ENCODE data around the gene ZNF592. TPM values are rescaled to one million over a fixed set of nuclear protein-coding genes. Genes with fewer than 3 reads are reported as not detected.
A peak's percentile ranks its signal among the peaks of the same experiment; 100 is the strongest.

ZNF592 gene
- total RNA-seq, 1 donor from 2014 or later, result 29.1 TPM

GRCh38 chr15:84714372-84714771 lies 34.0 kb upstream of the ZNF592 start:
- peaks cover 3% of the 10 kb centered on the region for H3K27me3 Mint-ChIP-seq (ENCODE audit: unreplicated experiment)
- H3K27ac Mint-ChIP-seq (ENCODE audit: unreplicated experiment), result no peak overlapping the region
- H3K36me3 Mint-ChIP-seq (ENCODE audit: low read depth, unreplicated experiment), result peaks cover 4% of the 10 kb centered on the region
- peaks cover 18% of the 10 kb centered on the region for H3K4me1 Mint-ChIP-seq (ENCODE audit: unreplicated experiment)
- peak overlapping the region; percentile 99 for H3K4me3 Mint-ChIP-seq (ENCODE audit: unreplicated experiment)
- DNase-seq (ENCODE audit: low spot score), result no peak
- no peaks in the 10 kb centered on the region for H3K9me3 Mint-ChIP-seq (ENCODE audit: unreplicated experiment)
- TF ChIP-seq, protein P1, sequence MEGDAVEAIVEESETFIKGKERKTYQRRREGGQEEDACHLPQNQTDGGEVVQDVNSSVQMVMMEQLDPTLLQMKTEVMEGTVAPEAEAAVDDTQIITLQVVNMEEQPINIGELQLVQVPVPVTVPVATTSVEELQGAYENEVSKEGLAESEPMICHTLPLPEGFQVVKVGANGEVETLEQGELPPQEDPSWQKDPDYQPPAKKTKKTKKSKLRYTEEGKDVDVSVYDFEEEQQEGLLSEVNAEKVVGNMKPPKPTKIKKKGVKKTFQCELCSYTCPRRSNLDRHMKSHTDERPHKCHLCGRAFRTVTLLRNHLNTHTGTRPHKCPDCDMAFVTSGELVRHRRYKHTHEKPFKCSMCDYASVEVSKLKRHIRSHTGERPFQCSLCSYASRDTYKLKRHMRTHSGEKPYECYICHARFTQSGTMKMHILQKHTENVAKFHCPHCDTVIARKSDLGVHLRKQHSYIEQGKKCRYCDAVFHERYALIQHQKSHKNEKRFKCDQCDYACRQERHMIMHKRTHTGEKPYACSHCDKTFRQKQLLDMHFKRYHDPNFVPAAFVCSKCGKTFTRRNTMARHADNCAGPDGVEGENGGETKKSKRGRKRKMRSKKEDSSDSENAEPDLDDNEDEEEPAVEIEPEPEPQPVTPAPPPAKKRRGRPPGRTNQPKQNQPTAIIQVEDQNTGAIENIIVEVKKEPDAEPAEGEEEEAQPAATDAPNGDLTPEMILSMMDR (IDR thresholded peaks at IDR 0.05; ENCODE audit: unreplicated experiment), result no peak

DNA sequence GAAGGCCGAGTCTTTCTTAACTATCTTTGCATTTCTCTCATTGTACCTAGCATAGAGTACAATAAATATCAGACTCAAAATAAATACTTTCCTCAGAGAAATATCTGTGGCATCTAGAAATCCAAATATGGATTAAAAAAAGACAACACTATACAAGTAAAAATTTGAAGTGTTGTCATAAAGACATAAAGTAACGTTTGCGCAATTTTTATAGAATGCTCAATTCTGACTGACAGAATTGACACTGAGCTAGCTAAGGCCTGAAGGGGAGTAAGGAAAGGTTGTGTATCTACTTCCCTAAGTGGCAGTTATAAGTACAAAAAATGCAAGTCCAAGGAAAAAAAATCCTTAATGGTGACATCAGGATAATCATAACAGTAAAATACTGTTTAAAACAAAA lies 33.6 kb upstream of the ZNF592 start:
- no peaks in the 10 kb centered on the region for H3K9me3 Mint-ChIP-seq (ENCODE audit: unreplicated experiment)
- peaks cover 18% of the 10 kb centered on the region for H3K4me1 Mint-ChIP-seq (ENCODE audit: unreplicated experiment)
- H3K27me3 Mint-ChIP-seq (ENCODE audit: unreplicated experiment), result peaks cover 3% of the 10 kb centered on the region
- peak overlapping the region; percentile 99 for H3K4me3 Mint-ChIP-seq (ENCODE audit: unreplicated experiment)
- H3K27ac Mint-ChIP-seq (ENCODE audit: unreplicated experiment), result peak overlapping the region; percentile 67
- no peak for DNase-seq (ENCODE audit: low spot score)
- peaks cover 4% of the 10 kb centered on the region for H3K36me3 Mint-ChIP-seq (ENCODE audit: low read depth, unreplicated experiment)
- TF ChIP-seq, protein P1 (IDR thresholded peaks at IDR 0.05; ENCODE audit: unreplicated experiment), result no peak

DNA sequence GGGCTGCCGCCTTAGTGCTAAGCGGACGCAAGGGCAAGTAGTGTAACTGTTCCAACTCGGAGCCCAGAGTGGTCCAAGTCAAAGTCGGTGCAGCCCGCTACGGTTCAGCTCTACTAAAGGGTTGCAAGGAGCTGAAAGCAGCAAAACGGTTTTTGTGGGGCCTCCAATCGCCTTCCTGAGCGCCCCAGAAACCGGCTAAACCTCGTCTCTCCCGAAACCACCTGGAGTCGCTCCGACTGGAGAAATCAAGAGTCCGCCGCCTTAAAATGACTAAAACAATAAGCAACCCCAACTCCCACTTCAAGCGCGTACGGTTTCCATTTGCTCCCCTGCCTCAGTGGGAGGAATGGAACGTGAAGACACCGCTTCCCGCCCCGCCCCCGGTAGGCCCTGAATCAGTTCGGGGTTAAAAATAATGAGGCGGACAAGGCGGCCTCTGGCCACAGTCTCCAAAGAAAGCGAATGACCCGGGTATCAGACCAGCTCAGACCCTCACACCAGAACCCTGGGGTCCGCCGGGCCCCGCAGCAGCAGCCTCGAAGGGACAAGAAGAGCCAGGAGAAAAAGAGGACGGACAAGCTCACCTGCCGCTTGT lies 32.9 kb upstream of the ZNF592 start:
- no peaks in the 10 kb centered on the region for H3K9me3 Mint-ChIP-seq (ENCODE audit: unreplicated experiment)
- H3K36me3 Mint-ChIP-seq (ENCODE audit: low read depth, unreplicated experiment), result peaks cover 4% of the 10 kb centered on the region
- peaks cover 18% of the 10 kb centered on the region for H3K4me1 Mint-ChIP-seq (ENCODE audit: unreplicated experiment)
- H3K27ac Mint-ChIP-seq (ENCODE audit: unreplicated experiment), result peak overlapping the region; percentile 67
- H3K4me3 Mint-ChIP-seq (ENCODE audit: unreplicated experiment), result peak overlapping the region; percentile 99
- peaks cover 3% of the 10 kb centered on the region for H3K27me3 Mint-ChIP-seq (ENCODE audit: unreplicated experiment)
- no peak for DNase-seq (ENCODE audit: low spot score)
- TF ChIP-seq, protein P1 (IDR thresholded peaks at IDR 0.05; ENCODE audit: unreplicated experiment), result no peak

GRCh38 chr15:84716036-84716732 lies 32.2 kb upstream of the ZNF592 start, which contains the start of gene SEC11A:
Gene SEC11A (minus strand): TSS chr15:84716139. CDS start chr15:84716075, 64 bp downstream.
- peaks cover 19% of the 10 kb centered on the region for H3K4me1 Mint-ChIP-seq (ENCODE audit: unreplicated experiment)
- H3K27ac Mint-ChIP-seq (ENCODE audit: unreplicated experiment), result peak within 1 kb of the TSS; percentile 67
- DNase-seq (ENCODE audit: low spot score), result peak; percentile 91
- no peaks in the 10 kb centered on the region for H3K9me3 Mint-ChIP-seq (ENCODE audit: unreplicated experiment)
- peaks cover 4% of the 10 kb centered on the region for H3K36me3 Mint-ChIP-seq (ENCODE audit: low read depth, unreplicated experiment)
- peaks cover 3% of the 10 kb centered on the region for H3K27me3 Mint-ChIP-seq (ENCODE audit: unreplicated experiment)
- peak within 1 kb of the TSS; percentile 99 for H3K4me3 Mint-ChIP-seq (ENCODE audit: unreplicated experiment)
- TF ChIP-seq, protein P1 (IDR thresholded peaks at IDR 0.05; ENCODE audit: unreplicated experiment), result no peak

GRCh38 chr15:84721371-84721770 lies 27.0 kb upstream of the ZNF592 start:
- Mint-ChIP-seq H3K9me3 (ENCODE audit: unreplicated experiment) (no peaks in the 10 kb centered on the region), H3K27ac (ENCODE audit: unreplicated experiment) (no peak overlapping the region), H3K4me3 (ENCODE audit: unreplicated experiment) (no peak overlapping the region), H3K4me1 (ENCODE audit: unreplicated experiment) (peaks cover 14% of the 10 kb centered on the region), H3K36me3 (ENCODE audit: low read depth, unreplicated experiment) (peaks cover 3% of the 10 kb centered on the region), H3K27me3 (ENCODE audit: unreplicated experiment) (no peaks in the 10 kb centered on the region)
- DNase-seq (ENCODE audit: low spot score), result no peak
- TF ChIP-seq, protein P1 (IDR thresholded peaks at IDR 0.05; ENCODE audit: unreplicated experiment), result no peak

Measured in endothelial cell (in vitro differentiated cells).